Measurements from ENCODE around the gene ZNF679.
A peak's percentile ranks its signal among the peaks of the same experiment; 100 is the strongest.
"Not testable (repeated sequence)": the region's sequence is repeated elsewhere in the genome, so short reads cannot be mapped to it uniquely, and the experiment has no call there.

Gene ZNF679

DNA sequence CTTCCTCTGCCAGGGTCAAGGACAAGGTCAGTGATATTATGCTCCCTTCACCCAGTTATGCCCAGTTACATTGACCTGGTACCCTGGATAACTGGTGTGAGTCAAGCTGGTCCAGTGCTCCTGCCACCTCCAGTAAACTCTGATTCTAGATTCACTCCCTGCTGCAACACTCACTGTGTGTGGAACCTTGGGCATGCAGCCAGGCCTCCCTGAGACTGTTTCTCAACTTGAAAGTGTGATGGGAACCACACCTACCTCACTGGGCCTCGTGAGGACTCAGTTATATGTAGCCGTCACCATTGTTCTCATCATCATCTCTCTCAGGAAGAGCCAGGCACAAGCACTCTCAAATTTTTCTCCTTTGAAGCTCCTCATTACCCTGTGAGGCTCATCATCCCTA, 84.6 kb downstream of the ZNF679 start:
- no peak for DNase-seq

DNA sequence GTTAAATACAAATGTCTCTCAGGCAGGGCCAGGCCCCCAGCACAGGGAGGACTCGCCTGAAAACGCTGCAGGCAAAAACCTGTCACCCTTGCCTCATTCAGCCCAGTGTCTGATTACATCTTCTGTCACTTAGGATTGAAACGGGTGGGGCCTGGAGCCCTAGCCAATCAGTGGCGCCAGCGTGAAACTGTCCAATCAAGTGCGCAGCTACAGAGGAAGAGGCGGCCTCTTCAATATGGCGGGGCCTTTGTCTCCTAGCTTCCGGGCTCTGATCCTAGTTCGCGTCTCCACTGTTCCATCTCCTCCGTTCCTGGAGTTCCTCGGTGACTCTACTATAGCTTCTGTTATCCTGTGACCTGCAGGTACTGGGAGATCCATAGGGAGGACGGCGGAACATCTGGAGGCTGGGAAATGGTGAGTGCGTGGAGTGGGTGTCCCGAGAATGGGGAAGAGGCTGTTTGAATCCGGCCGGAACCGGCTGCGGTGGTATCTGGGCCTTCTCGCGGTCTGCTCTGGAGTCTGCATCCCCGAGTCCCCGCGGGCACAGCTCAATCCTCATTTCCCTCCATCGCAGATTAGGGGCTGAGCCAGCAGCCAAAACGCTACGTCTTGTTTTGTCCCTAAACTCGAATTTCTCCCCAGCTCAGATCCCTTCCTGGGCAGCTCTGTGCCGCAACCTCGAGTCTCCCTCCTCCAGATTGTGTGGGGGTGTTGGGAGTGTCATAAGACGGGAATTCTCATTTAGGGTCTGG, 85.6 kb downstream of the ZNF679 start, which contains the start of gene ZNF736:
Gene ZNF736, plus strand, starts transcription at position 222 of the 752 bp plus-strand sequence. Its CDS starts 190 bp downstream, at position 412.
- peak; percentile 80 for DNase-seq

DNA sequence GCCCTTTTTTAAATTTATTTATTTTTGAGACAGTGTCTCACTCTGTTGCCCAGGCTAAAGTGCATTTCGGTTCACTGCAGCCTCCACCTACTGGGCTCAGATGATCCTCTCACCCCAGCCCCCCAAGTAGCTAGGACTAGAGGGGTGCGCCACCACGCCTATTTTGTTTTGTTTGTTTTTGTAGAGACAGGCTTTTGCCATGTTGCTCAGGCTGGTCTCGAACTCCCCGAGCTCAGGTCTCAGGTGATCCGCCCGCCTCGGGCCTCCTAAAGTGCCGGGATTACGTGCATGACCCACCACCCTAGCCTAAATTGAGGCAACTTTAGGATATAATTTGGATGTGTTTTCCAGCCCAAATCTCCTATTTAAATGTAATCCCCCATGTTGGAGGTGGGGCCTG, 86.3 kb downstream of the ZNF679 start:
- no peak for DNase-seq

DNA sequence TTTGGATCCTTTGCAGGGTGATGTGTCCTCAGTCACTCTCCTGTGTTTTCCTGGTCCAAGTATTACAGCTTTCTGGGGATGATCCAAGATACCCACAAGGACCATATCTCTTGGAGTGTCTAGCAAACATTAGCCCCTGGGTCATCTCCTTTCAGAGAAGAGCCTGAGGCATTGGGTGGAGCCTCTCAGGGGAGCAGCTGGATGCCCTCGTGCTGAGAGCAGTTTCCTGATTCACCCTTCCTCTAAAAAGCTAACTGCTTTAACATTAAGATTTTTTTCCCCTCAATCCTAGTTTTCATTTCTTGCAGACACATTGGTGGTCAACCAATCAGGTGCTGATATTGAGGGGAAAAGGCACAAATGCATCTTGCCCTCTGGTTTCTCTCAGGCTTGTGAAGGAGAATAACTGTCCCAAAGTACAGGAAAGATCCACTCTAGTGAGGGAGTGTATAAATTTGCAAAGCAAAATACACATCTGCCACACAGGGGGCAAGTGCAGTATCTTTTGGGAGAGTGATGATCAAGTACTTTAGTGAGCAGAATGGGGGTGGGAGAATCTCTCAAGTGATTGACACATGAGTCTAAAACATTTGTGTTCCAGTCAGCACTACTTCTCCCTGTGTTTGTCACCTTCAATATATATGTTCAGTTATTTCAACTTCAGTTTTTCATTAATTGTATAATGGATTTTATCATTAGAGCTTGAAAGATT, 87.9 kb downstream of the ZNF679 start:
- not testable (repeated sequence) for DNase-seq

All from activated CD4-positive, alpha-beta T cell treated with anti-CD3 and anti-CD28 coated beads for 1 hour (primary cell).